Activated T-helper 2 cell treated with anti-CD3 and anti-CD28 coated beads, Interferon-gamma antibody, Interleukin-2, Interleukin-4, amounts not matched to agents 10 μg/mL and 5 μg/mL and 100 μg/mL, durations not matched to agents 14 hours and 24 hours and 36 hours (primary cell): ENCODE results near the gene SLC7A6. TPM values are rescaled to one million over a fixed set of nuclear protein-coding genes. Genes with fewer than 3 reads are reported as not detected.
"Not testable (repeated sequence)": the region's sequence is repeated elsewhere in the genome, so short reads cannot be mapped to it uniquely, and the experiment has no call there.

Experiments used
- DNase-seq: peaks from one replicate; pipeline ENCODE4 v3.0.0; 2021; ENCODE audit warnings: low spot score
- H3K27ac Mint-ChIP-seq: one replicate; pipeline ENCODE4 v1.8.0; 2021; ENCODE audit warnings: mixed read lengths
- H3K27me3 Mint-ChIP-seq: one replicate; pipeline ENCODE4 v1.8.0; 2021; ENCODE audit warnings: low read depth, mixed read lengths
- H3K36me3 Mint-ChIP-seq: one replicate; pipeline ENCODE4 v1.8.0; 2021; ENCODE audit warnings: low read depth, mixed read lengths
- H3K4me1 Mint-ChIP-seq: one replicate; pipeline ENCODE4 v1.8.0; 2021; ENCODE audit warnings: low read depth, mixed read lengths
- H3K4me3 Mint-ChIP-seq: one replicate; pipeline ENCODE4 v1.8.0; 2021; ENCODE audit warnings: low read depth, mild to moderate bottlenecking, moderate library complexity, mixed read lengths
- H3K9me3 Mint-ChIP-seq: one replicate; pipeline ENCODE4 v1.8.0; 2021; ENCODE audit warnings: mixed read lengths
- intact Hi-C: fragments of 100-400 bp; cut with micrococcal nuclease; formaldehyde crosslinking; loops from one replicate; pipeline ENCODE4 v1.15.1; 2023
- total RNA-seq: library from RNA; stranded (reverse); gene quantifications from 2 replicates; pipeline ENCODE4 v1.2.3, GENCODE V29; 2022

SLC7A6 gene
- total RNA-seq, 1 donor from 2014 or later: 107 TPM

DNA sequence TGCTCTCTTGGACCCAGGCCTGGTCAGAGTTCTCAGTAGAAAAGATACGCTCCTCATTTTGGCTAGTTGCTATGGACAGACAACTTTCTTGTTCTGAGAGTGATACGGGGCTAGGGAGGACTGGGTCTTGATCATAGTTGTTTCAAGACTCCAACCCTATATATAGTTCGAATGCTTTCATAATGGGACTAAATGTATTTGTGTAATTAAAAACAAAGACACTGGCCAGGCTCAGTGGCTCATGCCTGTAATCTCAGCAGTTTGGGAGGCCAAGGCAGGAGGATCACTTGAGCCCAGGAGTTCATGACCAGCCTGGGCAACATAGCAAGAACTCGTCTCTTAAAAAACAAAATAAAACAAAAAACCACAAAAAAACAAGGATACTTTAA is 17.7 kb downstream of the SLC7A6 start:
- intact Hi-C loops: loop anchor here (10.0 kb wide), 1 partner anchor 197 kb away; the partner anchor contains the start of gene NFATC3
- peak overlapping the region; percentile 86 for H3K27ac Mint-ChIP-seq
- no peaks in the 10 kb centered on the region for H3K27me3 Mint-ChIP-seq

GRCh38 chr16:68283346-68283745 is 19.0 kb downstream of the SLC7A6 start:
- DNase-seq: no peak
- no peaks in the 10 kb centered on the region for H3K9me3 Mint-ChIP-seq
- peak overlapping the region; percentile 54 for H3K4me3 Mint-ChIP-seq
- intact Hi-C loops: loop anchor here (10.0 kb wide), 1 partner anchor 199 kb away; the partner anchor contains the start of gene NFATC3
- peaks cover 71% of the 10 kb centered on the region for H3K4me1 Mint-ChIP-seq
- peak overlapping the region; percentile 76 for H3K27ac Mint-ChIP-seq
- peaks cover 78% of the 10 kb centered on the region for H3K36me3 Mint-ChIP-seq
- H3K27me3 Mint-ChIP-seq: no peaks in the 10 kb centered on the region

More for the DNA sequence above, 17.7 kb downstream of the SLC7A6 start:
- H3K4me1 Mint-ChIP-seq: peaks cover 59% of the 10 kb centered on the region
- H3K36me3 Mint-ChIP-seq: peaks cover 70% of the 10 kb centered on the region
- H3K4me3 Mint-ChIP-seq: no peak overlapping the region
- no peak for DNase-seq
- H3K9me3 Mint-ChIP-seq: no peaks in the 10 kb centered on the region

DNA sequence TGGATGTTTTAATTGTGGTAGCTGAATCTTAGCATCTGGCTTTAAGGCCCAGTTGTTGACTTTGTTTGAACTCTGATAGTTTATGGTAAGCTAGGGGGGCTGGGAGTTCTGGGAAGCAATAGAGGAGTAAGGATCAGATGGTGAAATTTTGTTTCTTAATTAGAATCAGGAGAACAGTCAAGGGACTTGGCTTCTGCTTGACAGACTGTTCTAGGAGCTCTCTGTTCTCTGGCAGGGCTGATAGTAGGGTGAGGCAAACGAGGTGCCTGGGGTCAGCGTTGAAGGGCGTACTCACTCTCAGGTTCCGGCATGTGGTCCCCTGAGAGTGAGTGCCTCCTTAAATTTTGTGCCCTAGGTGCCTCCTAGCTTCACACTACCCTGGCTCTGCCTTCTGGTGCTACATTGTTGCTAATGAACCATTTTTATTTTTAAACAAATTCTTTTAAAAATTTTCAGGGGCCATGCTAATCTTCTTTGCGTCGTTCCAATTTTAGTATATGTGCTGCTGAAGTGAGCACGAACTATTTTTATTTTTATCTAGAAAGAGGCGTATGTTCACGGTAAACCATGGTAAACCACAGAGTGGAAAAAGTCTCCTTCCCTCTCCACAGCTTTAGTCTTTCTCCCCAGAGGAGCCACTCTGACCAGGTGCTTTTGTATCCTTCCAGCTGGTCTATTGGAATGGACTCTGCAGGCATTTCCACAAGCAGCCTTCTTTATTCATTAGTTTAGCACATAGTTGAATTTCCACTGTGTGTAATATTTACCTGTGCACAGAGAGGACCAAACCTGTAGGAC is 19.7 kb downstream of the SLC7A6 start:
- Mint-ChIP-seq H3K4me3 (peak overlapping the region; percentile 54), H3K36me3 (peaks cover 80% of the 10 kb centered on the region), H3K4me1 (peaks cover 73% of the 10 kb centered on the region), H3K27ac (peak overlapping the region; percentile 76), H3K27me3 (no peaks in the 10 kb centered on the region), H3K9me3 (no peaks in the 10 kb centered on the region)
- intact Hi-C loops: loop anchor here (1.0 to 10.0 kb wide), 2 partner anchors 8 to 199 kb away; partner anchors contain the start of gene NFATC3
- no peak for DNase-seq

- Mint-ChIP-seq H3K9me3 (no peaks in the 10 kb centered on the region), H3K27me3 (no peaks in the 10 kb centered on the region), H3K4me1 (peaks cover 79% of the 10 kb centered on the region), H3K36me3 (peaks cover 79% of the 10 kb centered on the region), H3K27ac (peak overlapping the region; percentile 76), H3K4me3 (peak overlapping the region; percentile 54)
- intact Hi-C loops: loop anchor here (1.0 to 10.0 kb wide), 2 partner anchors 9 to 200 kb away; partner anchors contain the start of gene NFATC3
- no peak for DNase-seq
Observed at GRCh38 chr16:68284847-68285246, 20.5 kb downstream of the SLC7A6 start.

DNA sequence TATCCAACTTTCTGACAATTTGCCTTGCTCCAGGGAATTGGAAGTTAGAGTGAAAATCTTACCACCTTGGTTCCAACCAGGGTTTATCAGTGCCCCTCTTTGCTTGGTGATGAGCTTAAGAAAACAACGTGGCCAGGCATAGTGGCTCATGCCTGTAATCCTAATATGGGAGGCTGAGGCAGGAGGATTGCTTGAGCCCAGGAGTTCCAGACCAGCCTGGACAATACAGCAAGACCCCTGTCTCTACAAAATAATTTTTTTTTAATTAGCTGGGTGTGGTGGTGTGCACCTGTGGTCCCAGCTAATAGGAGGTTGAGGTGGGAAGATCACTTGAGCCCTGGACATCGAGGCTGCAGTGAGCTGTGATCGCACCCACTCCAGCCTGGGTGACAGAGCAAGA is 21.4 kb downstream of the SLC7A6 start:
- Mint-ChIP-seq H3K27me3 (no peaks in the 10 kb centered on the region), H3K4me3 (peak overlapping the region; percentile 70), H3K36me3 (peaks cover 84% of the 10 kb centered on the region), H3K4me1 (peaks cover 84% of the 10 kb centered on the region), H3K9me3 (no peaks in the 10 kb centered on the region), H3K27ac (peak overlapping the region; percentile 81)
- DNase-seq: no peak
- intact Hi-C loops: loop anchor here (10.0 kb wide), 1 partner anchor 201 kb away; the partner anchor contains the start of gene NFATC3

DNA sequence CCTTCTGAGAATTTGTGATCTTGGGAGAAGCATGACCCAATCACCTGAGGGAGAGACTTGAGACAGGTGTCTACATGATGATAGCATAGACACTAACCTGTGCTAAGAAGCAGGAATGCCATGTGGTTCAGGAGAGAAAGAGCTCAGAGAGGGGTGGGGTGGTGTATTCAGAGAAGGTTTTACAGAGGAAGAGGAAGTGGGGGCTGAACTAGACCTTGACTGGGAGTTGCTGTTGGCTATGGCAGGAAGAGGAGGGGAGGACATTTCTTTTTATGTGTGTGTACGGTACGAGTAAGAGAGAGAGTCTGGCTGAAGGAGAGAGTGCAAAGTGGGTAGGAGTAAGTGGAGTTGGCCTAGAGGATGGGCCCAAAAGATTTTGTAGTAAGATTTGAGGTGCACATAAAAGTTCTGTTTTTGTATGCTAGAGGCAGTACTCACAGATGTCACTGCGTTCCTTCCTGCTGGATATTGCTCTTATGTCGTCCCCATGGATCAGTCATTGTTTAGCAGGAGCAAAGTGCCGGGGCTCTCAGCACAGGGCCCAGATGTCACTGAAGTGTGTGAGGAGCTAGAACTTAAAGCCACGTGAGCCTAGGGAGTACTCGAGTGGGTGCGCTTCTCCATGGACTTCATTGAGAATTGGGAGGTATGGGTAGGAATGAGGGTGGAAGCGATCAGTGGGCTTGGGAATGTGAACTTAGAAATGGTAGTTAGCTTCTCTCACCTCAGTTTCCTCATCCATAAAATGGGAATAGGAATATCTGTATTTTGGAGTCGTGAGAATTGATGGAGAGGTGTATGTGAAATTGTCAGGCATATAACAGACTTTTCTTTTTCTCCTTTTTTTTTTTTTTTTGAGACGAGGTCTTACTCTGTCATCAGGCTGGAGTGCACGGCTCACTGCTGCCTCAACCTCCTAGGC is 22.1 kb downstream of the SLC7A6 start:
- H3K36me3 Mint-ChIP-seq: peaks cover 84% of the 10 kb centered on the region
- intact Hi-C loops: loop anchor here (10.0 kb wide), 1 partner anchor 202 kb away; the partner anchor contains the start of gene NFATC3
- DNase-seq: no peak
- peak overlapping the region; percentile 81 for H3K27ac Mint-ChIP-seq
- H3K4me1 Mint-ChIP-seq: peaks cover 85% of the 10 kb centered on the region
- no peaks in the 10 kb centered on the region for H3K9me3 Mint-ChIP-seq
- peak overlapping the region; percentile 70 for H3K4me3 Mint-ChIP-seq
- H3K27me3 Mint-ChIP-seq: no peaks in the 10 kb centered on the region

GRCh38 chr16:68287276-68288251 is 23.2 kb downstream of the SLC7A6 start:
- Mint-ChIP-seq H3K9me3 (no peaks in the 10 kb centered on the region), H3K27ac (peak overlapping the region; percentile 94), H3K36me3 (peaks cover 82% of the 10 kb centered on the region), H3K4me3 (peak overlapping the region; percentile 1), H3K4me1 (peaks cover 85% of the 10 kb centered on the region), H3K27me3 (no peaks in the 10 kb centered on the region)
- intact Hi-C loops: loop anchor here (10.0 kb wide), 1 partner anchor 203 kb away; the partner anchor contains the start of gene NFATC3
- DNase-seq: no peak

DNA sequence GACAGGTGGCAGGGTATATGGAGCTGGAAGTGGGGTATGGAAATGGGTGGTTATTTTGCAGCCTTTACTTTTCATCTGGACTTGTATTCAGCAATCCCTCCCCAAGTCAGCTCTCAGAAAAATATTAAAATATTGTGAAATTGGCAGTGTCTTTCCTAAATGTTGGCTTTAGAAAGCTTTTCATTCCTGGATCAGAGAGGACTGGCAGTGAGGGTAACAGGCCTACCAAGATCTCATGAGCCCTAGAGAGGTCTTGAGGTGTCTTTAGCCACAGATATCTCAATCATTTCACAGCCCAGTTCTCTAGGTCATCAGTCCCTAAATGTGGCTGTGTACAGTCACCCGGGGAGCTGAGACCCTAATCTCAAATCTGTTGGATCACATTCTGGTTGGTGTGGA is 23.9 kb downstream of the SLC7A6 start:
- Mint-ChIP-seq H3K4me1 (peaks cover 83% of the 10 kb centered on the region), H3K9me3 (no peaks in the 10 kb centered on the region), H3K27ac (peak overlapping the region; percentile 94), H3K36me3 (peaks cover 81% of the 10 kb centered on the region), H3K27me3 (no peaks in the 10 kb centered on the region), H3K4me3 (peak overlapping the region; percentile 1)
- DNase-seq: no peak
- intact Hi-C loops: loop anchor here (10.0 kb wide), 1 partner anchor 203 kb away; the partner anchor contains the start of gene NFATC3

DNA sequence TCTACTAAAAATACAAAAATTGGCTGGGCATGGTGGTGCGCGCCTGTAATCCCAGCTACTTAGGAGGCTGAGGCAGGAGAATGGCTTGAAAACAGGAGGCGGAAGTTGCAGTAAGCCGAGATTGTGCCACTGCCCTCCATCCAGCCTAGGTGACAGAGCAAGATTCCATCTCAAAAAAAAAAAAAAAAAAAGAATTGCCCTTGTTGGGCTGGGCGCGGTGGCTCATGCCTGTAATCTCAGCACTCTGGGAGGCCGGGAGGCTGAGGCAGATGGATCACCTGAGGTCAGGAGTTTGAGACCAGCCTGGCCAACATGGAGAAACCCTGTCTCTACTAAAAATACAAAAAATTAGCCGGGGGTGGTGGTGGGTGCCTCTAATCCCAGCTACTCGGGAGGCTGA is 24.5 kb downstream of the SLC7A6 start:
- not testable (repeated sequence) for H3K27me3 Mint-ChIP-seq, H3K9me3 Mint-ChIP-seq, H3K4me3 Mint-ChIP-seq, DNase-seq
- peaks cover 81% of the 10 kb centered on the region for H3K36me3 Mint-ChIP-seq
- H3K4me1 Mint-ChIP-seq: peaks cover 82% of the 10 kb centered on the region
- intact Hi-C loops: loop anchor here (1.0 to 10.0 kb wide), 6 partner anchors 18 to 204 kb away; partner anchors contain the start of genes NFATC3, PLA2G15, SLC7A6 and SLC7A6OS
- H3K27ac Mint-ChIP-seq: peak overlapping the region; percentile 94

- intact Hi-C loops: loop anchor here (1.0 to 10.0 kb wide), 6 partner anchors 19 to 204 kb away; partner anchors contain the start of genes NFATC3, PLA2G15, SLC7A6 and SLC7A6OS
- H3K4me1 Mint-ChIP-seq: peaks cover 78% of the 10 kb centered on the region
- no peak for DNase-seq
- H3K36me3 Mint-ChIP-seq: peaks cover 79% of the 10 kb centered on the region
- H3K27ac Mint-ChIP-seq: peak overlapping the region; percentile 94
- H3K4me3 Mint-ChIP-seq: peak overlapping the region; percentile 45
- H3K27me3 Mint-ChIP-seq: no peaks in the 10 kb centered on the region
- H3K9me3 Mint-ChIP-seq: no peaks in the 10 kb centered on the region
Observed at GRCh38 chr16:68289202-68289601, 24.9 kb downstream of the SLC7A6 start.

DNA sequence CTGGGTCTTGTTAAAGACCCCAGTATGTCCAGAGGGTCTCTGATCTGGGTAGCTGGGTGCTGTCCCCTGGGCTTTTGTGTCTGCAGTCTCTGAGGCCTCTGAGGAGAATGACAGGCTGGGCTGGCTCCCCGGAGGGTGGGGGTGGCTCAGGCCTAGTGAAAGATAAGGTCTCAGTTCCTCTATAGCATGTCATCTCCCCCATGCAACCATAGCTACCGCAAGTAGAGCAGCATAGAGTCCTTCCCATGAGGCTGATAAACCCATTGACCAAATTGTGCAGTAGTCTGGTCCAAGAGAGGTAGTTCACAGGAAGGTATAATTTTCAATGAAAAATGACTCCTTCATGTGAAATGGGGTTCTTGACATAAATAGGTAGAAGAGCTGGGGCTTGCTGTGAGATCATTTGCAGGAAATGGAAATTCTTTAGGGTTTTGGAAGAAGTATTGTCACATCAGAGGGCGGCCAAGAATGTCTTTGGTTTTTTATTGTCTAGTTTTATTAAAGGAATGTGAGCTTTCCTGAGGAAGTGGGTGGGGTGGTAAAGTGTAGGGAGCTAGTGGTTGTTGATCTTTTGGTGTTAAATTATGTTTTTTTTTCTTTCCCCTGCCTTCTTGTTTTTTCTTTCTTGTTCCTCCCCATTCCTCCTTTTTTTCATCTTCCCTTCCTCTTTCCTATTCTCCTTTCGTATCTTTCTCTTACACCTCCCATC is 25.4 kb downstream of the SLC7A6 start:
- Mint-ChIP-seq H3K27me3 (no peaks in the 10 kb centered on the region), H3K9me3 (no peaks in the 10 kb centered on the region), H3K4me1 (peaks cover 72% of the 10 kb centered on the region), H3K27ac (peak overlapping the region; percentile 94), H3K36me3 (peaks cover 79% of the 10 kb centered on the region), H3K4me3 (peak overlapping the region; percentile 45)
- DNase-seq: peak; percentile 57
- intact Hi-C loops: loop anchor here (1.0 to 10.0 kb wide), 6 partner anchors 19 to 205 kb away; partner anchors contain the start of genes NFATC3, PLA2G15, SLC7A6 and SLC7A6OS
